H1 (cell line): ENCODE data around the gene SRGAP3. TPM values are rescaled to one million over a fixed set of nuclear protein-coding genes. Genes with fewer than 3 reads are reported as not detected.

Source experiments
- CTCF ChIA-PET: fragments of 300-600 bp; sonication (Branson Sonifier 250); formaldehyde crosslinking; loops from one replicate; lab custom pipeline; 2021; ENCODE audit not compliant: partially characterized antibody; lab: Charles Lee
- POLR2A ChIA-PET: fragments of 300-600 bp; sonication (Branson Sonifier 250); formaldehyde crosslinking; loops from one replicate; lab custom pipeline; 2021; ENCODE audit warnings: inconsistent platforms; ENCODE audit not compliant: partially characterized antibody; lab: Charles Lee
- DNase-seq, 2 experiments: peaks; one replicate each; pipeline versions ENCODE4 v3.0.0 to v3.0.0-alpha.2; 2010 to 2022; ENCODE audit warnings: low spot score in 2 of 2, low read depth in 1 of 2, mixed read lengths in 1 of 2
- FAIRE-seq: peaks from 2 replicates; lab custom pipeline; 2011; peaks lifted over from hg19 to GRCh38; lab: Jason Lieb, UNC
- H2AFZ ChIP-seq: 2 replicates; pipeline ENCODE4 v1.8.1; 2012; ENCODE audit warnings: low read length, inconsistent platforms
- H2AK5ac ChIP-seq: 2 replicates; pipeline ENCODE4 v1.6.1; 2013; ENCODE audit warnings: low read depth, low read length
- H2BK120ac ChIP-seq: replicated peaks from 2 replicates; pipeline ENCODE3; 2013; ENCODE audit warnings: low read depth, low read length, inconsistent platforms
- H2BK12ac ChIP-seq: 2 replicates; pipeline ENCODE4 v1.6.1; 2013; ENCODE audit warnings: low read depth, low read length
- H2BK15ac ChIP-seq: 2 replicates; pipeline ENCODE4 v1.6.1; 2013; ENCODE audit warnings: low read length
- H2BK20ac ChIP-seq: 2 replicates; pipeline ENCODE4 v1.6.1; 2013; ENCODE audit warnings: low read length
- H2BK5ac ChIP-seq: 2 replicates; pipeline ENCODE4 v1.6.1; 2013; ENCODE audit warnings: low read depth, low read length
- H3K14ac ChIP-seq: 2 replicates; pipeline ENCODE4 v1.6.1; 2013; ENCODE audit warnings: inconsistent platforms; ENCODE audit not compliant: insufficient read length
- H3K18ac ChIP-seq: 2 replicates; pipeline ENCODE4 v1.6.1; 2013; ENCODE audit warnings: low read length; ENCODE audit errors: extremely low read depth
- H3K23ac ChIP-seq: 2 replicates; pipeline ENCODE4 v1.6.1; 2013; ENCODE audit warnings: inconsistent platforms; ENCODE audit not compliant: insufficient read length
- H3K23me2 ChIP-seq: 2 replicates; pipeline ENCODE4 v1.6.1; 2013; ENCODE audit warnings: low read depth, low read length
- H3K27ac ChIP-seq: 2 replicates; pipeline ENCODE4 v1.6.1; 2011; ENCODE audit warnings: low read depth, low read length, inconsistent platforms
- H3K27me3 ChIP-seq, 4 experiments: replicated peaks in 1 of 4; 1 replicate in 1 of 4; 2 replicates in 3 of 4; pipeline versions ENCODE4 v1.6.1 to v1.8.1; 2011 to 2013; ENCODE audit warnings: low read length in 3 of 4, mild to moderate bottlenecking in 3 of 4, inconsistent platforms in 2 of 4, mixed read lengths in 2 of 4, moderate library complexity in 1 of 4; ENCODE audit not compliant: control insufficient read depth in 3 of 4, insufficient read depth in 3 of 4; ENCODE audit errors: extremely low read depth in 1 of 4
- H3K36me3 ChIP-seq, 4 experiments: 2 replicates each; pipeline versions ENCODE4 v1.6.1 to v1.8.1; 2011 to 2013; ENCODE audit warnings: mild to moderate bottlenecking in 4 of 4, low read length in 3 of 4, moderate library complexity in 2 of 4, control low read depth in 1 of 4, inconsistent platforms in 1 of 4; ENCODE audit not compliant: insufficient read depth in 4 of 4, control insufficient read depth in 2 of 4
- H3K4ac ChIP-seq: replicated peaks from 2 replicates; pipeline ENCODE3; 2013; ENCODE audit warnings: low read length, low read depth, mixed read lengths, inconsistent platforms; ENCODE audit not compliant: insufficient read length
- H3K4me1 ChIP-seq, 4 experiments: replicated peaks in 1 of 4; 1 replicate in 1 of 4; 2 replicates in 3 of 4; pipeline versions ENCODE4 v1.6.1 to v1.8.1; 2011 to 2013; ENCODE audit warnings: low read length in 3 of 4, inconsistent platforms in 2 of 4, mixed read lengths in 1 of 4; ENCODE audit not compliant: insufficient read depth in 4 of 4, control insufficient read depth in 3 of 4
- H3K4me2 ChIP-seq, 2 experiments: 2 replicates each; pipeline versions ENCODE4 v1.6.1 to v1.8.1; 2011 to 2013; ENCODE audit warnings: low read depth in 2 of 2, low read length in 2 of 2, control low read depth in 1 of 2, inconsistent platforms in 1 of 2, mild to moderate bottlenecking in 1 of 2; ENCODE audit not compliant: insufficient read depth in 1 of 2
- H3K4me3 ChIP-seq, 4 experiments: fragments of 200-600, 300-600 bp in 1 of 4; sonication (generic), shearing (Covaris generic), sonication (Bioruptor Twin) in 1 of 4; 2 replicates each; pipeline versions ENCODE4 v1.5.1 to v1.8.1; 2011 to 2016; ENCODE audit warnings: low read length in 4 of 4, low read depth in 3 of 4, control low read depth in 2 of 4, inconsistent platforms in 2 of 4, mild to moderate bottlenecking in 2 of 4, mixed read lengths in 1 of 4, moderate library complexity in 1 of 4; ENCODE audit not compliant: insufficient read depth in 2 of 4; ENCODE audit errors: extremely low read depth in 1 of 4
- H3K56ac ChIP-seq: replicated peaks from 2 replicates; pipeline ENCODE3; 2013; ENCODE audit warnings: low read depth, mild to moderate bottlenecking, mixed read lengths, low read length, inconsistent platforms; ENCODE audit not compliant: insufficient read length
- H3K79me1 ChIP-seq: 2 replicates; pipeline ENCODE4 v1.6.1; 2013; ENCODE audit warnings: low read depth, low read length, control low read depth
- H3K79me2 ChIP-seq, 2 experiments: 2 replicates each; pipeline versions ENCODE4 v1.6.1 to v1.8.1; 2012 to 2013; ENCODE audit warnings: low read length in 2 of 2, mild to moderate bottlenecking in 2 of 2, inconsistent platforms in 1 of 2; ENCODE audit not compliant: insufficient read depth in 2 of 2, control insufficient read depth in 1 of 2
- H3K9ac ChIP-seq, 4 experiments: replicated peaks in 1 of 4; 1 replicate in 1 of 4; 2 replicates in 3 of 4; pipeline versions ENCODE4 v1.6.1 to v1.8.1; 2011 to 2013; ENCODE audit warnings: low read depth in 3 of 4, low read length in 3 of 4, control low read depth in 2 of 4, mild to moderate bottlenecking in 2 of 4, moderate library complexity in 2 of 4, inconsistent platforms in 1 of 4; ENCODE audit errors: extremely low read depth in 1 of 4
- H3K9me3 ChIP-seq, 2 experiments: 2 replicates each; pipeline versions ENCODE4 v1.6.1 to v1.8.1; 2012 to 2013; ENCODE audit warnings: mild to moderate bottlenecking in 2 of 2, moderate library complexity in 2 of 2, control low read depth in 1 of 2, inconsistent platforms in 1 of 2, low read depth in 1 of 2, low read length in 1 of 2, mixed read lengths in 1 of 2; ENCODE audit not compliant: insufficient read depth in 2 of 2
- H4K20me1 ChIP-seq, 2 experiments: replicated peaks in 1 of 2; 2 replicates each; pipeline versions ENCODE3 to v1.8.1; 2011 to 2013; ENCODE audit warnings: inconsistent platforms in 2 of 2, low read length in 2 of 2, mild to moderate bottlenecking in 1 of 2; ENCODE audit not compliant: insufficient read depth in 2 of 2, control insufficient read depth in 1 of 2
- H4K5ac ChIP-seq: 2 replicates; pipeline ENCODE4 v1.6.1; 2013; ENCODE audit warnings: low read length, low read depth, mixed read lengths, inconsistent platforms; ENCODE audit not compliant: insufficient read length
- H4K8ac ChIP-seq: 2 replicates; pipeline ENCODE4 v1.8.0; 2013; ENCODE audit warnings: mild to moderate bottlenecking, moderate library complexity, low read length, inconsistent platforms; ENCODE audit not compliant: insufficient read depth; ENCODE audit errors: extremely low read depth
- H4K91ac ChIP-seq: replicated peaks from 2 replicates; pipeline ENCODE3; 2013; ENCODE audit warnings: low read length, mixed read lengths, inconsistent platforms; ENCODE audit not compliant: insufficient read length
- ATF2 ChIP-seq: IDR thresholded peaks from 2 replicates; pipeline ENCODE4 v1.6.1; 2012; ENCODE audit warnings: low read length, inconsistent platforms
- CEBPB ChIP-seq: IDR thresholded peaks from 2 replicates; pipeline ENCODE4 v1.6.1; 2012; ENCODE audit warnings: low read depth, low read length
- CHD1 ChIP-seq: IDR thresholded peaks from 2 replicates; pipeline ENCODE4 v1.6.1; 2012; ENCODE audit warnings: low read depth, low read length, improper control_type of control experiment
- CTBP2 ChIP-seq: IDR thresholded peaks from 2 replicates; pipeline ENCODE4 v1.7.0; 2011; ENCODE audit warnings: borderline replicate concordance, mild to moderate bottlenecking, moderate library complexity, mixed read lengths, low read length; ENCODE audit not compliant: insufficient read depth, insufficient read length
- EZH2 ChIP-seq: fragments of 200-600 bp; sonication (generic); IDR thresholded peaks from 2 replicates; pipeline ENCODE4 v1.7.1; 2012; ENCODE audit warnings: low read depth, mild to moderate bottlenecking, moderate library complexity, low read length, inconsistent platforms; ENCODE audit not compliant: severe bottlenecking
- KDM4A ChIP-seq: IDR thresholded peaks from one replicate; pipeline ENCODE4 v1.7.1; 2012; ENCODE audit warnings: low read depth, mild to moderate bottlenecking, moderate library complexity, low read length, inconsistent platforms; ENCODE audit not compliant: severe bottlenecking
- POLR2A ChIP-seq, 2 experiments: IDR thresholded peaks; 1 replicate in 1 of 2; 2 replicates in 1 of 2; pipeline ENCODE4 v1.6.1; 2011; ENCODE audit warnings: low read depth in 2 of 2, low read length in 2 of 2, mild to moderate bottlenecking in 2 of 2; ENCODE audit errors: control extremely low read depth in 1 of 2
- SP2 ChIP-seq: IDR thresholded peaks from 2 replicates; pipeline ENCODE4 v1.6.1; 2012; ENCODE audit warnings: mild to moderate bottlenecking, low read length, inconsistent platforms
- polyA plus RNA-seq, 7 experiments: library from polyadenylated mRNA; depleted of rRNA in 3 of 7; stranded (reverse) in 5 of 7; unstranded in 2 of 7; fragments of >200 nt in 5 of 7; fragments of 200-250 nt in 2 of 7; gene quantifications; 1 replicate in 5 of 7; 2 replicates in 1 of 7; 4 replicates in 1 of 7; pipeline versions ENCODE4 v1.2.1 to v1.2.3, GENCODE V29; 2011 to 2013; ENCODE audit warnings: missing spikeins in 2 of 7, mixed read lengths in 2 of 7
- total RNA-seq: library from RNA; stranded (reverse); fragmentation: NEBNext Ultra II Directional; extraction: Animal tissue kit (Norgen Biotek cat#: 25700); gene quantifications from 2 replicates; pipeline ENCODE4 v1.2.1, GENCODE V29; 2021

Gene SRGAP3
- total and polyA plus RNA-seq, 2 of the 8 experiments (the other 6 are each of a cell fraction or from before 2014, with no cell fraction given): 5.8 to 11.4 TPM

GRCh38 chr3:8952130-8952529 is 297.3 kb downstream of the SRGAP3 start:
- H3K4me1 ChIP-seq: no peaks in the 10 kb centered on the region
- DNase-seq: no peak
- peaks cover 2% of the 10 kb centered on the region; the same call in 1 of the 2 replicates for H3K79me1 ChIP-seq
- no peak overlapping the region for H2BK15ac ChIP-seq
- H3K4me3 ChIP-seq: no peak overlapping the region
- H2BK20ac ChIP-seq: no peak overlapping the region
- no peaks in the 10 kb centered on the region for H3K23me2 ChIP-seq
- peaks cover 0 to 12% of the 10 kb centered on the region in 2 experiments for H4K20me1 ChIP-seq
- H3K4me2 ChIP-seq: no peak overlapping the region
- no peak overlapping the region for H3K27ac ChIP-seq
- H2BK120ac ChIP-seq: no peak overlapping the region
- no peaks in the 10 kb centered on the region for H3K9me3 ChIP-seq
- H2BK12ac ChIP-seq: no peak overlapping the region
- no peak overlapping the region for H3K9ac ChIP-seq
- peaks cover 0 to 63% of the 10 kb centered on the region in 2 experiments; a peak in 2 of 4 replicates for H3K79me2 ChIP-seq
- no peak overlapping the region for H3K4ac ChIP-seq
- no peak overlapping the region for H3K18ac ChIP-seq
- no peak overlapping the region for H3K14ac ChIP-seq
- H3K27me3 ChIP-seq: no peaks in the 10 kb centered on the region
- no peak overlapping the region for H2AK5ac ChIP-seq
- no peak overlapping the region for H2BK5ac ChIP-seq
- H4K91ac ChIP-seq: no peak overlapping the region
- ChIA-PET CTCF (no interaction called here), POLR2A (no interaction called here)
- FAIRE-seq: no peak
- no peak overlapping the region for H2AFZ ChIP-seq
- no peak overlapping the region for H3K56ac ChIP-seq
- H3K36me3 ChIP-seq: peaks cover 0 to 12% (median 1%) of the 10 kb centered on the region in 4 experiments; a peak in 2 of 8 replicates
- no peak overlapping the region for H4K8ac ChIP-seq
- H4K5ac ChIP-seq: no peak overlapping the region
- no peak overlapping the region for H3K23ac ChIP-seq
- TF ChIP-seq CEBPB (no peak), ATF2 (no peak), SP2 (no peak), CHD1 (no peak), EZH2 (no peak), KDM4A (no peak), CTBP2 (no peak), POLR2A (IDR thresholded peaks at IDR 0.05; ENCODE audit: control extremely low read depth in 1 of 2, low read depth in 2 of 2, low read length in 2 of 2) (no peak)
